ENCODE results near the gene NEK1. TPM values are rescaled to one million over a fixed set of nuclear protein-coding genes. Genes with fewer than 3 reads are reported as not detected.

The NEK1 gene
- total RNA-seq, 4 donors from 2014 or later, result 15.5 to 31.2 (median 20.3) TPM

DNA sequence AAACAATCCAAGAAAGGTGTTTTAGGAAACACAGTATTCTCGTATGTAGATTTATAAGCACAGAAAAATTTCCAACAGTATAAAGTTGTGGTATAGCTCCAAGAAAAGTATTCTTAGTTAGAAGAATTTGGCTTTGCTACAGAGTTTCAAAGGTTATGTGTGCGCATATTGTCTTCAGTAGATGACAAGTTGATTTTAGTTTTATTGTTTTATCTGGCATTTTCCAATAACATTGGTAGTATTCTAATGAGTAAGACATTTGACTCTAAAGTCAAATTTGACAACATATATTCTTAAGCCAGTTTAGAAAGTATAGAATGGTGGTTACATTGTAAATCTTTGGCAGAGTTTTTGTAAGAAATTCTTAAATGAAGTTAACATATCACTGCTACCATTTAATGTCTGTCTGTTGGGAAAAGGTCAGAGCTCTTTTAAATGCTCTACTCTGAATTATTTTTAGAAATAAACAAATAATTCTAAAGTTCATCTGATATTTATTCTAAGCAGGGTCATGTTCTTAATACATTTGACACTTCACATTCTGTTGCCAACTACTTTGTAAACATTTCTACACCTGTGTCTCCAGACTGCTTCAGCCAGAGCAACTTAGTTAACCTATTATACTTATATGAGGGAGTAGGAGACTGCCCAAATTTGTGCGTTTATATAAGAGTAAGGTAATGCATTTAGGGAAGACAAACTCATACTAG lies 38.0 kb upstream of the NEK1 start:
- H3K4me3 ChIP-seq (replicated peaks in 1 of 3), result no peak overlapping the region
- H3K27ac ChIP-seq, result no peak overlapping the region
- DNase-seq, result no peak
- H3K9me3 ChIP-seq, result no peaks in the 10 kb centered on the region
- H3K36me3 ChIP-seq, result no peaks in the 10 kb centered on the region
- TF ChIP-seq, protein P1, sequence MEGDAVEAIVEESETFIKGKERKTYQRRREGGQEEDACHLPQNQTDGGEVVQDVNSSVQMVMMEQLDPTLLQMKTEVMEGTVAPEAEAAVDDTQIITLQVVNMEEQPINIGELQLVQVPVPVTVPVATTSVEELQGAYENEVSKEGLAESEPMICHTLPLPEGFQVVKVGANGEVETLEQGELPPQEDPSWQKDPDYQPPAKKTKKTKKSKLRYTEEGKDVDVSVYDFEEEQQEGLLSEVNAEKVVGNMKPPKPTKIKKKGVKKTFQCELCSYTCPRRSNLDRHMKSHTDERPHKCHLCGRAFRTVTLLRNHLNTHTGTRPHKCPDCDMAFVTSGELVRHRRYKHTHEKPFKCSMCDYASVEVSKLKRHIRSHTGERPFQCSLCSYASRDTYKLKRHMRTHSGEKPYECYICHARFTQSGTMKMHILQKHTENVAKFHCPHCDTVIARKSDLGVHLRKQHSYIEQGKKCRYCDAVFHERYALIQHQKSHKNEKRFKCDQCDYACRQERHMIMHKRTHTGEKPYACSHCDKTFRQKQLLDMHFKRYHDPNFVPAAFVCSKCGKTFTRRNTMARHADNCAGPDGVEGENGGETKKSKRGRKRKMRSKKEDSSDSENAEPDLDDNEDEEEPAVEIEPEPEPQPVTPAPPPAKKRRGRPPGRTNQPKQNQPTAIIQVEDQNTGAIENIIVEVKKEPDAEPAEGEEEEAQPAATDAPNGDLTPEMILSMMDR (IDR thresholded peaks at IDR 0.05), result no peak
- TF ChIP-seq POLR2A (IDR thresholded peaks at IDR 0.05), result no peak
- WGBS, 2 donors, result 72 to 76% methylated on average over 3 of the region's 3 CpGs
- H3K4me1 ChIP-seq, result no peaks in the 10 kb centered on the region
- intact Hi-C loops (cut with DNase I), result no loop called here
- no peaks in the 10 kb centered on the region for H3K27me3 ChIP-seq

DNA sequence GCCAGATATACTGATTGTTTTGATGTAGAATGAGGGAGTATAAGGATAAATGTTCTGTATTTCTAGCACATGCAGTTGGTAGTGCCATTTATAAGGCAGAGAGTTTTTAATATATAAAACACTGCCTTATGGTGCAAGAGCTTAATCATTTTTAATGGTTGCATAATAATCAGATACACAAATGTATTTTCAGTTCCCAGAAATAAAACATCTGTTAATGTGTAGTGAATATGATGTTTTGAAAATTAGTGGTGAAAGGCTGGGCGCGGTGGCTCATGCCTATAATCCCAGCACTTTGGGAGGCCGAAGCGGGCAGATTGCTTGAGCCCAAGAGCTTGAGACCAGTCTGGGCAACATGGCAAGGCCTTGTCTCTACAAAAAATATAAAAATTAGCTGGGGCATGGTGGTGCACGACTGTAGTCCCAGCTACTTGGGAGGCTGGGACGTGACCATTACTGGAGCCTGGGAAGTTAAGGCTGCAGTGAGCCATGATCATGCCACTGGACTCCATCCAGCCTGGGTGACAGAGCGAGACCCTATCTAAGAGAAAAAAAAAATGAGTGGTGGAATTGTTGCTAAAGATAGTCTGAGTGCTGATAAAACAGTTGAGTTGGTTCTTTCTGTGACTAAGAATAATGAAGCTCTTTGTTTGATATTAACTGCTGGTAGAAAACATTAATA lies 37.3 kb upstream of the NEK1 start:
- WGBS, 2 donors, result 82 to 87% methylated on average over 7 of the region's 7 CpGs
- no peaks in the 10 kb centered on the region for H3K4me1 ChIP-seq
- no peak overlapping the region for H3K27ac ChIP-seq
- H3K27me3 ChIP-seq, result no peaks in the 10 kb centered on the region
- no peaks in the 10 kb centered on the region for H3K9me3 ChIP-seq
- no peak for TF ChIP-seq POLR2A (IDR thresholded peaks at IDR 0.05)
- TF ChIP-seq, protein P1 (IDR thresholded peaks at IDR 0.05), result no peak
- intact Hi-C loops (cut with DNase I), result no loop called here
- no peak overlapping the region for H3K4me3 ChIP-seq (replicated peaks in 1 of 3)
- DNase-seq, result peak; percentile 39 to 58
- no peaks in the 10 kb centered on the region for H3K36me3 ChIP-seq

DNA sequence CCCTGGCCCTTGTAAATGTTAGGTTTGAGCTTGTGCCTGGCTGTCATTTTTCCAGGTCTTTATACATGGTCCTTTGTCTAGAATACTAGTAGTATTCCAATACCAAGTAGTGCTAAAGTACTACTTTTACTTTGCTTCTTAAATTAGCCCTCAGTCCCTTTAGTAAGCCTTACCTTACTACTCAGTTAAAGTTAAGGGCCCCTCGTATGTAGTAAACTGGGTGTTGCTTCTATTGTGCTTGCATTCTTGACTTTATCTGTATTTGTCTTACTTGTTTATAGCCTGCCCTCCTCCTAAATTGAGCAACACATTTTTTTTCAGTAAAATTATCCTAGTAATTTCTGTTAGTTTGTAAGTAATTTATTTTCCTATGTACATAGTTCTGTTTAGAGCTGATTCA lies 33.2 kb upstream of the NEK1 start:
- no peak for DNase-seq
- no peak overlapping the region for H3K27ac ChIP-seq
- H3K27me3 ChIP-seq, result no peaks in the 10 kb centered on the region
- WGBS, 2 donors, result 96 to 100% methylated on average over 1 of the region's 1 CpG
- no peaks in the 10 kb centered on the region for H3K36me3 ChIP-seq
- H3K4me1 ChIP-seq, result no peaks in the 10 kb centered on the region
- intact Hi-C loops (cut with DNase I), result no loop called here
- H3K4me3 ChIP-seq (replicated peaks in 1 of 3), result no peak overlapping the region
- no peak for TF ChIP-seq POLR2A (IDR thresholded peaks at IDR 0.05)
- H3K9me3 ChIP-seq, result no peaks in the 10 kb centered on the region

DNA sequence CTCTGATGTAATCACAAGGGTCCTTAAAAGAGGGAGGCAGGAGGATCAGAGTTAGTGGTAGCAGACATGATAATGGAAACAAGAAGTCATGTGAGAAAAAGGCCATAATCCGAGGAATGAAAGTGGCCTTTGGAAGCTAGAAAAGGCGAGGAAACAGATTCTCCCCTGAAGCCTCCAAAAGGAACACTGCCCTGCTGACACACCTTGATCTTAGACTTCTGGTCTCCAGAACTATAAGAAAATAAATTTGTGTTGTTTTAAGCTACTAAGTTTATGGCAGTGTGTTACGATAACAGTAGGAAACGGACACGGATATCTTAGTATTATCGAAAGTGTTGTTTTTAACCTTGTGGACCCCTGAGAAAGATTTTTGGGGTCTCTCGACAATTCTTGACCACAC lies 32.4 kb upstream of the NEK1 start:
- intact Hi-C loops (cut with DNase I), result no loop called here
- no peaks in the 10 kb centered on the region for H3K27me3 ChIP-seq
- WGBS, 2 donors, result 96 to 97% methylated on average over 7 of the region's 7 CpGs
- no peak overlapping the region for H3K4me3 ChIP-seq (replicated peaks in 1 of 3)
- no peak overlapping the region for H3K27ac ChIP-seq
- no peak for DNase-seq
- H3K9me3 ChIP-seq, result no peaks in the 10 kb centered on the region
- TF ChIP-seq POLR2A (IDR thresholded peaks at IDR 0.05), result no peak
- TF ChIP-seq, protein P1 (IDR thresholded peaks at IDR 0.05), result no peak
- H3K36me3 ChIP-seq, result no peaks in the 10 kb centered on the region
- no peaks in the 10 kb centered on the region for H3K4me1 ChIP-seq

DNA sequence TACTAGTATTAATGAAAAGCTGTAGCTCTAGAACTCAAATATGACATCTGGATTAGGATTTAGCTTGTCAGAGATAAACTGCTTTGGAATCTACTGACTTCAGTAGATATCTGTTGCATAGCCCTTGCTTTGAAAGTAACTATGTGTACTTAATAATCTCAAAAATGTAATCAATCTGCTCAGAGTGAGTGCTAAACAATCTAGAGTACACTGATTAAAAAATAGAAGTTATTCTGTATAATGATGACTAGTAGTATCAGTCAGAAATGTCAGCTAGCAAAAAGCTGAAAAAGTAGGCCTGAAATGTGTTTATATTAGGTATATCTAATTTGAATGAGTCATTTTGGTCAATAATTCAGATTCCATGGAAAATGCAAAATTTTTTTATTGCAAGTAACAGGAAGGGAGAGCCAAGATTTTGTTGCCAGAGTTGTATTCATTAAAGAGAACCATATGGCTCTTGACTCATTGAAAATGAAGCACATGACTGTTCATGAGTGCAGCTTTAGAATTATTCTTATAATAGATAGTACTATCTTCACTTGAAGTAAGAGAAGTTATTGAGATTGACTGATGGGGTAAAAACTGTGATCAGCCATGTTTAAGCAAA lies 28.0 kb upstream of the NEK1 start:
- no peaks in the 10 kb centered on the region for H3K27me3 ChIP-seq
- no peak for TF ChIP-seq POLR2A (IDR thresholded peaks at IDR 0.05)
- TF ChIP-seq, protein P1 (IDR thresholded peaks at IDR 0.05), result no peak
- intact Hi-C loops (cut with DNase I), result no loop called here
- no peak overlapping the region for H3K4me3 ChIP-seq (replicated peaks in 1 of 3)
- H3K9me3 ChIP-seq, result no peaks in the 10 kb centered on the region
- no peak overlapping the region for H3K27ac ChIP-seq
- H3K4me1 ChIP-seq, result no peaks in the 10 kb centered on the region
- DNase-seq, result no peak
- peaks cover 0 to 4% of the 10 kb centered on the region in 2 donors for H3K36me3 ChIP-seq
